A549 (cell line): Measurements from ENCODE around the gene CYP2S1.

Experiments used
- CHD2 ChIP-seq: fragments of 150-350 bp; IDR thresholded peaks from 2 replicates; pipeline ENCODE4 v1.6.1; 2014; ENCODE audit warnings: low read length; ENCODE audit not compliant: partially characterized antibody
- POLR2A ChIP-seq: IDR thresholded peaks from 2 replicates; pipeline ENCODE4 v1.6.1; 2012; ENCODE audit warnings: mild to moderate bottlenecking, low read length
- RAD21 ChIP-seq, 2 experiments: fragments of >200 bp in 1 of 2; sonication (Bioruptor Twin) in 1 of 2; formaldehyde crosslinking in 1 of 2; IDR thresholded peaks in 1 of 2; conservative IDR thresholded peaks in 1 of 2; 2 replicates in 1 of 2; 3 replicates in 1 of 2; pipeline ENCODE4 v1.6.1; 2012 to 2018; ENCODE audit warnings: inconsistent platforms in 1 of 2
- REST ChIP-seq: fragments of 200-600 bp; sonication (generic); IDR thresholded peaks from 2 replicates; pipeline ENCODE4 v1.6.1; 2016; ENCODE audit warnings: antibody characterized with exemption, mild to moderate bottlenecking, moderate library complexity
- RFX5 ChIP-seq: fragments of 450-650 bp; IDR thresholded peaks from 2 replicates; pipeline ENCODE4 v1.7.1; 2014; ENCODE audit warnings: antibody characterized with exemption, mild to moderate bottlenecking, moderate library complexity
- RNF2 ChIP-seq: fragments of 200-600 bp; sonication (generic); IDR thresholded peaks from 2 replicates; pipeline ENCODE4 v1.6.1; 2016; ENCODE audit warnings: low read depth, mild to moderate bottlenecking, antibody characterized with exemption, moderate library complexity, borderline replicate concordance
- ZNF302 ChIP-seq: fragments of 250-450 bp; sonication (Bioruptor Pico); IDR thresholded peaks from 2 replicates; pipeline ENCODE4 v1.9.0; 2021; ENCODE audit warnings: inconsistent platforms, mild to moderate bottlenecking, moderate library complexity
- TF ChIP-seq, protein P1 (sequence below): fragments of 150-350 bp; IDR thresholded peaks from 2 replicates; pipeline ENCODE4 v1.6.1; 2014; ENCODE audit warnings: low read depth, mild to moderate bottlenecking, low read length
- TF ChIP-seq, protein P2 (sequence below): fragments of >200 bp; sonication (Bioruptor Twin); formaldehyde crosslinking; IDR thresholded peaks from 3 replicates; pipeline ENCODE4 v1.5.1; 2016
- TF ChIP-seq, protein P3 (sequence below): fragments of 450-650 bp; IDR thresholded peaks from 2 replicates; pipeline ENCODE4 v1.6.1; 2014; ENCODE audit warnings: antibody characterized with exemption
- TF ChIP-seq, protein P4 (sequence below): IDR thresholded peaks from 2 replicates; pipeline ENCODE4 v1.6.1; 2012; ENCODE audit warnings: low read depth, borderline replicate concordance

GRCh38 chr19:41203371-41203770 lies 10.4 kb downstream of the CYP2S1 start:
- TF ChIP-seq, protein P1, sequence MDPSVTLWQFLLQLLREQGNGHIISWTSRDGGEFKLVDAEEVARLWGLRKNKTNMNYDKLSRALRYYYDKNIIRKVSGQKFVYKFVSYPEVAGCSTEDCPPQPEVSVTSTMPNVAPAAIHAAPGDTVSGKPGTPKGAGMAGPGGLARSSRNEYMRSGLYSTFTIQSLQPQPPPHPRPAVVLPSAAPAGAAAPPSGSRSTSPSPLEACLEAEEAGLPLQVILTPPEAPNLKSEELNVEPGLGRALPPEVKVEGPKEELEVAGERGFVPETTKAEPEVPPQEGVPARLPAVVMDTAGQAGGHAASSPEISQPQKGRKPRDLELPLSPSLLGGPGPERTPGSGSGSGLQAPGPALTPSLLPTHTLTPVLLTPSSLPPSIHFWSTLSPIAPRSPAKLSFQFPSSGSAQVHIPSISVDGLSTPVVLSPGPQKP, result no peak
- TF ChIP-seq, protein P2, sequence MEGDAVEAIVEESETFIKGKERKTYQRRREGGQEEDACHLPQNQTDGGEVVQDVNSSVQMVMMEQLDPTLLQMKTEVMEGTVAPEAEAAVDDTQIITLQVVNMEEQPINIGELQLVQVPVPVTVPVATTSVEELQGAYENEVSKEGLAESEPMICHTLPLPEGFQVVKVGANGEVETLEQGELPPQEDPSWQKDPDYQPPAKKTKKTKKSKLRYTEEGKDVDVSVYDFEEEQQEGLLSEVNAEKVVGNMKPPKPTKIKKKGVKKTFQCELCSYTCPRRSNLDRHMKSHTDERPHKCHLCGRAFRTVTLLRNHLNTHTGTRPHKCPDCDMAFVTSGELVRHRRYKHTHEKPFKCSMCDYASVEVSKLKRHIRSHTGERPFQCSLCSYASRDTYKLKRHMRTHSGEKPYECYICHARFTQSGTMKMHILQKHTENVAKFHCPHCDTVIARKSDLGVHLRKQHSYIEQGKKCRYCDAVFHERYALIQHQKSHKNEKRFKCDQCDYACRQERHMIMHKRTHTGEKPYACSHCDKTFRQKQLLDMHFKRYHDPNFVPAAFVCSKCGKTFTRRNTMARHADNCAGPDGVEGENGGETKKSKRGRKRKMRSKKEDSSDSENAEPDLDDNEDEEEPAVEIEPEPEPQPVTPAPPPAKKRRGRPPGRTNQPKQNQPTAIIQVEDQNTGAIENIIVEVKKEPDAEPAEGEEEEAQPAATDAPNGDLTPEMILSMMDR, result no peak
- TF ChIP-seq ZNF302 (CRISPR knock-in tag) (no peak), POLR2A (no peak), CHD2 (no peak), REST (no peak), RFX5 (no peak), RAD21 (conservative IDR thresholded peaks at IDR 0.05 in 1 of 2, IDR thresholded peaks at IDR 0.05 in 1 of 2) (no peak), RNF2 (no peak)
- TF ChIP-seq, protein P3, sequence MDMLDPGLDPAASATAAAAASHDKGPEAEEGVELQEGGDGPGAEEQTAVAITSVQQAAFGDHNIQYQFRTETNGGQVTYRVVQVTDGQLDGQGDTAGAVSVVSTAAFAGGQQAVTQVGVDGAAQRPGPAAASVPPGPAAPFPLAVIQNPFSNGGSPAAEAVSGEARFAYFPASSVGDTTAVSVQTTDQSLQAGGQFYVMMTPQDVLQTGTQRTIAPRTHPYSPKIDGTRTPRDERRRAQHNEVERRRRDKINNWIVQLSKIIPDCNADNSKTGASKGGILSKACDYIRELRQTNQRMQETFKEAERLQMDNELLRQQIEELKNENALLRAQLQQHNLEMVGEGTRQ, result no peak
- TF ChIP-seq, protein P4, sequence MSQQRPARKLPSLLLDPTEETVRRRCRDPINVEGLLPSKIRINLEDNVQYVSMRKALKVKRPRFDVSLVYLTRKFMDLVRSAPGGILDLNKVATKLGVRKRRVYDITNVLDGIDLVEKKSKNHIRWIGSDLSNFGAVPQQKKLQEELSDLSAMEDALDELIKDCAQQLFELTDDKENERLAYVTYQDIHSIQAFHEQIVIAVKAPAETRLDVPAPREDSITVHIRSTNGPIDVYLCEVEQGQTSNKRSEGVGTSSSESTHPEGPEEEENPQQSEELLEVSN, result no peak
